HCT116 (cell line): ENCODE measurements around the gene LRRC4C.

ENCODE experiments used
- CBX3 ChIP-seq: IDR thresholded peaks from 2 replicates; pipeline ENCODE4 v1.6.1; 2012; ENCODE audit warnings: low read depth
- CEBPB ChIP-seq: IDR thresholded peaks from 2 replicates; pipeline ENCODE4 v1.6.1; 2012; ENCODE audit warnings: low read depth
- CTCF ChIP-seq, 3 experiments: fragments of 200-600 bp in 1 of 3; sonication (generic) in 1 of 3; IDR thresholded peaks in 2 of 3; conservative IDR thresholded peaks in 1 of 3; 2 replicates each; pipeline ENCODE4 v1.5.1; 2012 to 2017; ENCODE audit warnings: low read depth in 2 of 3, low read length in 2 of 3, antibody characterized with exemption in 1 of 3, borderline replicate concordance in 1 of 3, control low read depth in 1 of 3, mild to moderate bottlenecking in 1 of 3, mixed read lengths in 1 of 3, mixed run types in 1 of 3, moderate library complexity in 1 of 3; ENCODE audit not compliant: insufficient read depth in 1 of 3
- EGR1 ChIP-seq: IDR thresholded peaks from 2 replicates; pipeline ENCODE4 v1.6.1; 2012; ENCODE audit warnings: low read depth
- EZH2 ChIP-seq: fragments of 200-600 bp; sonication (generic); IDR thresholded peaks from 2 replicates; pipeline ENCODE4 v1.6.1; 2017; ENCODE audit warnings: antibody characterized with exemption, mixed run types
- EZH2phosphoT487 ChIP-seq: fragments of 200-600 bp; IDR thresholded peaks from 2 replicates; pipeline ENCODE4 v1.6.1; 2018; ENCODE audit warnings: antibody characterized with exemption, borderline replicate concordance
- MAX ChIP-seq: IDR thresholded peaks from 2 replicates; pipeline ENCODE4 v1.6.1; 2012
- POLR2A ChIP-seq: IDR thresholded peaks from 2 replicates; pipeline ENCODE4 v1.7.0; 2011; ENCODE audit warnings: borderline replicate concordance; ENCODE audit not compliant: insufficient read depth, insufficient read length; ENCODE audit errors: extremely low read depth
- RAD21 ChIP-seq: IDR thresholded peaks from 2 replicates; pipeline ENCODE4 v1.6.1; 2012; ENCODE audit warnings: low read depth, mild to moderate bottlenecking
- REST ChIP-seq: IDR thresholded peaks from 2 replicates; pipeline ENCODE4 v1.6.1; 2012; ENCODE audit warnings: low read depth
- TCF7L2 ChIP-seq: IDR thresholded peaks from 2 replicates; pipeline ENCODE4 v1.7.0; 2011; ENCODE audit warnings: borderline replicate concordance, inconsistent platforms; ENCODE audit not compliant: insufficient read depth, insufficient read length; ENCODE audit errors: extremely low read depth
- ZBTB33 ChIP-seq: IDR thresholded peaks from 2 replicates; pipeline ENCODE4 v1.6.1; 2011; ENCODE audit warnings: mild to moderate bottlenecking, low read length, moderate library complexity; ENCODE audit not compliant: insufficient replicate concordance; ENCODE audit errors: extremely low read depth
- ZFX ChIP-seq: fragments of 450-650 bp; IDR thresholded peaks from 2 replicates; pipeline ENCODE4 v1.6.1; 2017
- ZNF274 ChIP-seq: fragments of 200-500 bp; sonication (Bioruptor generic); IDR thresholded peaks from 2 replicates; pipeline ENCODE4 v1.6.1; 2014; ENCODE audit warnings: mild to moderate bottlenecking, low read depth, low read length, inconsistent platforms

GRCh38 chr11:40291329-40291728 is 1168.1 kb downstream of the LRRC4C start:
- TF ChIP-seq CTCF (IDR thresholded peaks at IDR 0.05 in 2 of 3, conservative IDR thresholded peaks at IDR 0.05 in 1 of 3; ENCODE audit: borderline replicate concordance in 1 of 3, insufficient read depth in 1 of 3, low read depth in 2 of 3, low read length in 2 of 3) (no peak), TCF7L2 (no peak), RAD21 (no peak), MAX (no peak), REST (no peak), POLR2A (no peak), ZBTB33 (no peak), ZNF274 (no peak), ZFX (no peak), EZH2 (no peak), CEBPB (no peak), EZH2phosphoT487 (no peak), CBX3 (no peak), EGR1 (no peak)
